Fibroblast of peridontal ligament (primary cell): ENCODE data around the gene ETNPPL.

Experiments
- DNase-seq: peaks from one replicate; pipeline ENCODE4 v3.0.0-alpha.2; 2010; ENCODE audit errors: extremely low read depth

Gene ETNPPL

GRCh38 chr4:108696160-108696559 lies 66.7 kb downstream of the ETNPPL start:
- DNase-seq: no peak

- no peak for DNase-seq
These were observed 67.8 kb downstream of the ETNPPL start for GRCh38 chr4:108695062-108695461.

- no peak for DNase-seq
These were observed 68.4 kb downstream of the ETNPPL start for GRCh38 chr4:108694423-108694822.

GRCh38 chr4:108693819-108694218 lies 69.0 kb downstream of the ETNPPL start:
- DNase-seq: peak; percentile 63

GRCh38 chr4:108693211-108693610 lies 69.6 kb downstream of the ETNPPL start:
- no peak for DNase-seq
